GM12873 (cell line): Measurements from ENCODE around the gene UBR7.

Experiments used
- TF ChIP-seq, protein P1 (sequence below): IDR thresholded peaks from 2 replicates; pipeline ENCODE4 v1.5.1; 2012; ENCODE audit warnings: low read depth, mild to moderate bottlenecking, moderate library complexity, low read length, control low read depth; ENCODE audit not compliant: insufficient read depth; ENCODE audit errors: missing control alignments

UBR7 gene

DNA sequence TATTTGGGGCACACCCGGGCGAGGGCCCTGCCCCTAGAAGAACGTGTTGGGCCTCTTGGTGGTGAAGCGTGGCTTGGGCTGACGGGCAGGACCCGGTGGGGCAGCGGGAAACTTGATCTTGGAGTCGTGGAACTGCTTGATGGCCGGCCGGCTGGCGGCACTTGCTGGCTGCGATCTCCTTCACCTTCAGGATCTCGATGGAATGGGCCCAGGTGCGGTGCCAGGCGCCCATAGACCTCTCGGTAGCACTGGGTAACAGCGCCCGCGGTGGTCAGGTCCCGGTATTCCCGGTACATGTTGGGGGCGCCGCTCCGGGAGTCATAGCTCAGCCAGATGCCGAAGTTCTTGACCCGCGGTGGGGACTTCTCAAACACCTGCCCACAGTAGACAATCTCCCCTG, 16.5 kb downstream of the UBR7 start:
- TF ChIP-seq, protein P1, sequence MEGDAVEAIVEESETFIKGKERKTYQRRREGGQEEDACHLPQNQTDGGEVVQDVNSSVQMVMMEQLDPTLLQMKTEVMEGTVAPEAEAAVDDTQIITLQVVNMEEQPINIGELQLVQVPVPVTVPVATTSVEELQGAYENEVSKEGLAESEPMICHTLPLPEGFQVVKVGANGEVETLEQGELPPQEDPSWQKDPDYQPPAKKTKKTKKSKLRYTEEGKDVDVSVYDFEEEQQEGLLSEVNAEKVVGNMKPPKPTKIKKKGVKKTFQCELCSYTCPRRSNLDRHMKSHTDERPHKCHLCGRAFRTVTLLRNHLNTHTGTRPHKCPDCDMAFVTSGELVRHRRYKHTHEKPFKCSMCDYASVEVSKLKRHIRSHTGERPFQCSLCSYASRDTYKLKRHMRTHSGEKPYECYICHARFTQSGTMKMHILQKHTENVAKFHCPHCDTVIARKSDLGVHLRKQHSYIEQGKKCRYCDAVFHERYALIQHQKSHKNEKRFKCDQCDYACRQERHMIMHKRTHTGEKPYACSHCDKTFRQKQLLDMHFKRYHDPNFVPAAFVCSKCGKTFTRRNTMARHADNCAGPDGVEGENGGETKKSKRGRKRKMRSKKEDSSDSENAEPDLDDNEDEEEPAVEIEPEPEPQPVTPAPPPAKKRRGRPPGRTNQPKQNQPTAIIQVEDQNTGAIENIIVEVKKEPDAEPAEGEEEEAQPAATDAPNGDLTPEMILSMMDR, result no peak

DNA sequence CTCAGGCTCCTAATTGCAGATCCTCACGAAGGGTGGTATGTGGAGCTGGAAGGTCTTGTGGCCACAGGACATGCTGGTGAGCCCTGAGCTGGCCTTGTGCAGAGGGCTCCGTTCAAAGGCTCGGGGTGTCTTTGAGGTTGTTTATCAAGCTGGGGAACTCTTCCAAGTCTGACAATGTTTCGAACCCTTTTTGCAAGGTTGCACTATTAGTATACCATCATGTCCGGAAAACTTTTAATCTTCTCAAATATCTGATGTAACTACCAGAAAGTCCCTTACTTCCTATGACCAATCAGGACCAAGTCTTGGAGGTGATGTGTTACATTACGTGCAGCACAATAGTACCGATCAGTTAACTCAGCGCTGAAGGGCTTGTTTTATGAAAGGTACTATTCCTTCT, 21.5 kb downstream of the UBR7 start:
- TF ChIP-seq, protein P1, result no peak

DNA sequence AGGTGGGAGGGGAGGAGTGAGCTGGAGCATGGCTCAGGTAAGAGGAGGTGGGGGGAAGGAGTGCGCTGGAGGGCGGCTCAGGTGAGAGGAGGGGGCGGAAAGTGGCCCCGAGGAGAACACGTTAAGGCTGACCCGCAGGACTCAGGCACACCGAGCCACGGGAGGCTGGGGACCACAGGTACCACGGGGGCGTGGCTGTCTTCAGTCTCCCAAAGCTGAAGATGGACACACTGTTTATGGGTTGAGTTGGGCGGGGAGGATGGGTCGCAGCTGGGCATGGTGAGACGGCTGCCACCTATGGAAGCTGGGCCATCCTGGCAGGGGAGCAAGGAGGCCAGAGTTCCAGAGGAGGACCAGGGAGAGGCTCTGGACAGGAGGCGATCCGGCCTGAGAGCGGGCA, 23.5 kb downstream of the UBR7 start:
- TF ChIP-seq, protein P1, result no peak

DNA sequence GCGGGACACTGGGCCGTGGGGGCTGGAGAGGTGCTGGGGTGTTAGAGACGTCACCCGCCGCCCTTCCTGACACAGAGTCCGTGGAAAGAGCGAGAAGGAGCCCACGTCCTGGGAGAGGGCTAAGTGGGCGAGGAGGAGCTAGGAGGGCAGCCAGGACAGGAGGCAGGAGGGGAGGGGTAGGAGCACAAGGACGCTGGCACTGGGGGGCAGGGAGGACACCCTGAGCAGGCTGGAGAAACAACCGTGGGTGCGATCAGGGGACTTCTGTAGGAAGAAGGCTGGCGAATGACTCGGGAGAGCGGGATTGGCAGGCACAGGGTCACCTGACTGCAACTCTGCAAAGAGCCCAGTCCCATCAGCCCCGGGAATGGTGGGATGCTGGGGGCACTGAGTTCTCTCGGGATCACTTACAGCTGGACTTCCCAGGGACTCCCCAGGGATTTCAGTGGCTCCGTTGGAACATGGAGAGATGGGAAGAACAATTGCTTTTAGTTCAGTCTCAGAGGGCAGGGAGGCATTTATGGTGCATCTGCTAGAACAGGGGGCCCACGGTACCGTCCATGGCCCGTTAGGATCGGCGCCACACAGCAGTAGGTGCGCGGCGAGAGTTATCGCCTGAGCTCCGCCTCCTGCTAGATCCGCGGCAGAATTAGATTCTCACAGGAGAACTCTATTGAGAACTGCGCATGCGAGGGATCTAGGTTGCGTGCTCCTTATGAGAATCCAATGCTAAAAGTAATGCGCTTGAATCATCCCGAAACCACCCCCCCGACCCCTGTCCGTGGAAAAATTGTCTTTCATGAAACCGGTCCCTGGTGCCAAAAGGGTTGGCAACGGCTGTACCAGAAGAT, 24.3 kb downstream of the UBR7 start:
- TF ChIP-seq, protein P1, result no peak

DNA sequence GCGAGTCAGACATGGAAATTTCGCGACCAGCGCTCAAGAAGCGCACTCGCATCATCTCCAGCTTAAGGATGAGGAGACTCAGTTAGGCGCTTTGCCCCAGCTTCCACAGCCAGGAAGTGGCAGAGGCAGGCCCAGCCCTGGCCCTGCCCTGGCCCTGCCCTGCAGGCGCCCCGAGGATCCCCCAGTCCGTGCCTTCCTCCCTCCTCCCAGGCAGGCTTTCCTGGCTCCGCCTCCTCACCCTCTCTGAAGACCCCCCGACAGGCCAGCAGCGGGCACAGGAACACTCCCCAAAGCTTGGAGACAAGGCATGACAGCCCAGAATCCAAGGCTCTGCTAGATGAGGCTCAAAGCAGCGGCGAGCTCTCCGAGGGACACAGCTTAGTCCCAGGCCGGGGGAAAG, 25.1 kb downstream of the UBR7 start:
- TF ChIP-seq, protein P1, result no peak

DNA sequence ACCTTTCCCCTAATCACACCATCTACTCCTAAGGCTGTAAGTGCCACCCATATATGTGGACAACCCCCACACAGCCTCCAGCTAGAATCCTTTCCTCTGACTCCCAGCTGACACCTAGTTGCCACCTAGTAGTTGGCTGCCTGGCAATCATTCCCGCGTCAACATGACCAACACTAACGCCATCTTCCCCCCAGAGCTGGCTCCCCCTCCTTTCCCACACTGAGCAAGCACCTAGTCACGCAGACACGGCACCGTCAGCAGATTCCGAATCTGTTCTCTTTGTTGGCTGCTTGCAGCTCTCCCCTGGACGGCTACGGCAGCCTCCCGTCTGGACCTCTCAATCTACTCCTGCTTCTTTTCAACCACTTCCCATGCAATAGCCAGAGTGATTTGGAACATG, 27.7 kb downstream of the UBR7 start:
- TF ChIP-seq, protein P1, result no peak

DNA sequence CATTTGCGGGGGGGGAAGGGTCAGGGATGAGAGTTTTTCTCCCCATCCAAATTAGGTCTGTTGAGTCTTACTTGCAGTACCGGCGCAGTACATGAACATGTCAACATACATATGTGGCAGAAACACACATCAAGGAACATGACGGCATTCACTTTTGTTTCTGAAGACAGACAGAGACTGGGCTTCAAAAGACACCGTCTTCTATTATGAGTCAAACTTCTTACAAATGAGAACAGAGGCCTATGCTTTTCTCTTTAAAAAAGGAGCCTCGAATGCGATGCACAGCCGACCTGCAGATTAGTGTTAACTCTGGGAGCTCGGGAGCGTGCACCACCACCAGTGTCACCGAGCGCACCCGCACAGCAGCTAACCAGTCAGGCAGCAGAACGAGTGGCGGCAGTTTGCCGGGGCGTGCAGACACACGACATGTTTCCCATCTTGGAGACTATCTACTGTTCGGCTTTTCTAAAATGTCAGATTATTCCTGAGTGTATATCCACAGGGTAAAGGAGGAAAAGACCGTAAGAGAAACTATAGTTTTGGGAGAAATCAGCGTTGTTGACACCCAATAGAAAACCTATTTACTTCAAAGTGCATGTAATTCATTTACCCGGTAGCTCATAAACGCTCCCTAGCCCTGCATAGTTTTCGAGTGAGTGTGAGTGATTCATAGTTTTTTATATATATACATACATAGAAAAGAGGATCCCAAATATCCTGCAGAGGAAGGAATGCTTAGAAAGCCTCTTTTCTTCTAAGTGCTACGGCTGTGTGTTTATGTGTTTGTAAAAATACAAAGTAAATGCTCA, 33.0 kb downstream of the UBR7 start:
- TF ChIP-seq, protein P1, result no peak
